HG03460 (cell line): ENCODE results near the gene SMG6.
A peak's percentile ranks its signal among the peaks of the same experiment; 100 is the strongest.
"Not testable (repeated sequence)": the region's sequence is repeated elsewhere in the genome, so short reads cannot be mapped to it uniquely, and the experiment has no call there.

Source experiments
- ATAC-seq: cut with Tn5 transposase; IDR thresholded peaks from one replicate; pipeline ENCODE4 v1.9.1; 2021; ENCODE audit not compliant: unreplicated experiment

Gene SMG6

DNA sequence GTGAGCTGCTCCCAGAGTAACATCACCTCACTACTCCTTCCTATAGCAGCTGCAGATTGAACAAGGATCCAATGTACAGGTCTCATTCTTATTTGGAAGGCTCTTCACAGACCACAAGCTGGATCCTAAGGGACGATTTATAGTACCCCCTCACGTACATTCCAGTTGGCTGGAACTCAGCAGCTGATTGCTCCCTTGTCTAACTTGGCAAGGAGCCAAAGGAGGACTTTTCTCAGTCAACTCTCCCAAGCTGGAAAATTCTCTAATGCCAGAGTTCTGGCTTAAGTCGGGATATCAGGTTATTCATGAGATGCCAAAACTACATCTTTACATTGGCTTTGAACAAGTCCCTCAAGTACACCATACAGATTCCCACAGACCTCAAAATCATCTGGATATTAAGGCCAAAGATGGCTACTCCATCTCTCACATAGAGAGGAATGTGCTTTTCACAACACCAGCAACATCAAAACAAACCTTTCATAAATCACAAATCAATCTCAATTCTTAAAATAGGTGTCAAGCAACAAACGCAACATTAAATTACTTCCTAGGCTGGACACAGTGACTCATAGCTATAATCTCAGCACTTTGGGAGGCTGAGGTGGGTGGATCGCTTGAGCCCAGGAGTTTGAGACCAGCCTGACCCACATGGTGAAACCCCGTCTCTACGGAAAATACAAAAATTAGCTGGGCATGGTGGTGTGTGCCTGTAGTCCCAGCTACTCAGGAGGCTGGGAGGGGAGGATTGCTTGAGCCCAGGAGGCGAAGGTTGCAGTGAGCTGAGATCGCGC lies 39.3 kb downstream of the SMG6 start:
- ATAC-seq = no peak

GRCh38 chr17:2263183-2264066 lies 40.2 kb downstream of the SMG6 start:
- no peak for ATAC-seq

- ATAC-seq = no peak
Measured at GRCh38 chr17:2262135-2262587, 41.4 kb downstream of the SMG6 start.

- ATAC-seq = peak; percentile 70
Measured at GRCh38 chr17:2259769-2260536, 43.6 kb downstream of the SMG6 start.

DNA sequence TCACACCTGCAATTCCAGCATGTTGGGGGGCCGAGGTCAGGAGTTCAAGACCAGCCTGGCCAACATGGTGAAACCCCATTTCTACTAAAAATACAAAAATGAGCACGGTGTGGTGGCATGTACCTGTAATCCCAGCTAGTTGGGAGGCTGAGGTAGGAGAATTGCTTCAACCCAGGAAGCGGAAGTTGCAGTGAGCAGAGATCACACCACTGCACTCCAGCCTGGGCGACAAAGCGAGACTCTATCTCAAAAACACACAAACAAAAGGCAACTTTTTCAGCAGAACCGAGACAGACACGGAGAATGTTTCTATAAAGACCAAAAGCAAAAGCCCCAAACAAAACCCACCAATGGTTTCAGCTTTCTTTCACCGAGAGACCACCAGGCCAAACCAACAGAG lies 44.8 kb downstream of the SMG6 start:
- ATAC-seq = not testable (repeated sequence)

DNA sequence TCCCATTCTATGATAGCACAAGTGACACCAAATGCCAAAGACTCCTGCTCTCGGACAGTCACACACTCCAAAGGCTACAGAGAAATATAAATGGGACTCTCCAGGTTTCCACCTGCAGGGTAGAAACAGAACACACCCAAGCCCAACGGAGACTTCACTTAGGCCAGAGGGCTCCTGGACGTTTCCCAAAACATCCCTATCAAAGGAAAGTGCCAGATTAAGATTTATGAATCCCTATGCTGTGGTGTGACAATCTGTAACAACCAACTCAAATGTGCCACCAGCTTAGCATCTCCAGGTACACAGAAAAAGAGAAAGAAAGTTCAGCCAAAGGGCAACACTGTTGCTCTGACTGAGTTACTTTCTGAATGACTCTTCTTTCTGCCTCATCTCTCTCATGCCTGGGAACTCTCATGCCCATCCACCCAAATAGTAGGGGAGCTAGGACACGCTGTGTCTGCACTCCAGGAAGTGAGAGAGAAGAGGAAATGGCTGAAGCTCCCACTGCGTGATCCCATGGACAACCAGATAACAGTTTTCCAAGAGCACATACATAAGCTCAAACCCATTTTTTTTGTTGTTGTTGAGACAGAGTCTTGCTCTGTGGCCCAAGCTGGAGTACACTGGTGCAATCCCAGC lies 49.7 kb downstream of the SMG6 start:
- no peak for ATAC-seq

- ATAC-seq = no peak
Measured at GRCh38 chr17:2253362-2253761, 50.2 kb downstream of the SMG6 start.

DNA sequence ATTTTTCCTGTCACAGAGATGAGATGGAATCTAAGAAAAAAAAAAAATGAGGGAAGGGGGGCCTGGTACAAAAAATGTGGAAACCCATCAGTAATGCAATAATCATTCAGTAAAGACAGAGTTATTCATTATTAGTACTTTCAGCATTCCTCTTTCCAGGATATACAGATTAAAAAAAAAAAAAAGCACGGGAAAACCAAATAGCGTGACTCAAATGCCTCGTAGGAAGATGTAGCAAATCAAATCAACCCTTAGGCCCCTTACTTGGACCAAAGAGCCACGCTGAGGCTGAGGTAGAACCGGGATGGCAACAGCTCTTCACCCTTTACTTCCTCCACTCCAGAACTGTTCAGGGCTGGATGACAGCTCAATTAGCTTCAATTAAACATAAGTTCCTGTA lies 52.5 kb downstream of the SMG6 start:
- no peak for ATAC-seq

GRCh38 chr17:2250140-2251095 lies 53.2 kb downstream of the SMG6 start:
- ATAC-seq = no peak

- no peak for ATAC-seq
Measured at GRCh38 chr17:2247005-2247404, 56.6 kb downstream of the SMG6 start.

DNA sequence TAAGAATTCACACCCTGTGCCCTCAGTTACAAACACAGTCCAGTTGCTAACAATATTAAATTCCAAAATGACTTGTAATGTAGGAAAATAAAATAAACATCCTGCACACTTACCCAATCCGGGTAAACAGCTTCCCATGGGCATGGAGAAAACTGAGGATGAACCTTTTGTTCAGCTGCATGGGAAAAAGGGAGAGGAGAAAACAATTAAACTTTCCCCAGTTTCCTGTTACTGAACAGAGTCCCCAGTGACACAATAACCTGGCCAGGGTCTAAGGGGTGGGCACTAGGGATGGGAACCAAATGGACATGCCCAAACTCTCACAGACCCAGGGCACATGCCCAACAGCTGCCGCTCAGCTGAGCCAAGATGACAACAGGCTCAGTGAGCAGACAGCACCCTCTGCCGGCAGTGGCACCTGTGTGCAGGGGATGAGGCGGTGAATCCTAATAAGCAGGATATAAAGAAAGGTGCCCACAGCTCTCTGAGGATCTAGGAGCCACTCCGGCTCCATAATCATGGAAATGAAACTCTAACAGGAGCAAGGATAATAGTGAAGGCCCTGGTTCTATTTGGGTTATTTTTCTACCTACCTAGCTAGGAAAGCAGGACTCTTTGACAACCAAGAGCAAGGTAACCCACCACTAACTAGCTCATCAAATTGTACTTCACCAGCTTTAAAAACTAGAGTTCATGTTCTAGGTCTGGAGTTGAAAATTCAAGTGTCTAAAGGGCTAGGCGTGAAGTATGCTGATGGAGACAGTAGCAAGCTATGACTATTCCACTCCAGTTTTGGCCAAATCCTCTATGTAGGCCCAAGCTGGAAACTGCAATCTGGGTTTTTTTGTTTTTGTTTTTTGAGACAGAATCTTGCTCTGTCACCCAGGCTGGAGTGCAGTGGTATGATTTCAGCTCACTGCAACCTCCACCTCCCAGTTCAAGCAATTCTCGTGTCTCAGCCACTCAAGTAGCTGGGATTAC lies 58.8 kb downstream of the SMG6 start:
- no peak for ATAC-seq

DNA sequence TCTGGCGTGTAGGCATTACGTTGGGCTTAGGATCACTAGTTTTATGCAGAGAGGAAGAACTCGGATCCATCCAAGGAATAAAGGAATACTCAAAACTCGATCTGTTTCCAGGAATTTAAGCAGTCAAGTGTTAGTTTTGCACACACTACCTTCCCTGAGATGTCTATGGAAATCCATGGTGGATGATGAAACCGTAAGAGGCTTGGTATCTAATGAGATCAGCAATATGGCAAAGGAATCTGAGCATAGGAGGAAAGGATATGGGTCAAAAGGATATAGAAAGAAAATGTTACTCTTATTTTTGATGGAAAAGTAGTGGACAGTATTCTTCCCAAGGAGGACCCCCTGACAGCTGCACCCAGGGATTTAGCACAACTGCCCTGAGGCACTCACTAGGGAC lies 59.6 kb downstream of the SMG6 start:
- ATAC-seq = no peak

- no peak for ATAC-seq
Measured at GRCh38 chr17:2241823-2242222, 61.8 kb downstream of the SMG6 start.

DNA sequence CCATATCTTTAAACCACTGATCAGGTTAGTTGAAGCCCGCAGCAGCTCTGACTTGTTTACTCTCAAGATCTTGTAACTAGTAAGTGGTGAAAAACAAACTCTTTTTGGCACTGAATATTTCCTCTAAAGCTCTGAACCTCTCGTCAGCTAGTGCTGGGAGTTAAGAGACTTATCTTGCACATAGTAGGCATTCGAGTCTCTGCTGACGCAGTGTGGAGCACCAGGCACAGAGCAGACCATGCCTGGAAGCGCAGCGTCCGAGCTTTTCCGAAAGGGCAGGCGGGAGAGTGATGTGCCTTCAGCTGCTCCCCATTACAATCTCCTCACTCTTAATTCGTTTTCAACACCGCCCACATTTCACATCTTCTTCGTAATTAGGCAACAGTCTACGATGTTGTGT lies 63.0 kb downstream of the SMG6 start:
- no peak for ATAC-seq

GRCh38 chr17:2239882-2240430 lies 63.6 kb downstream of the SMG6 start:
- peak; percentile 71 for ATAC-seq

DNA sequence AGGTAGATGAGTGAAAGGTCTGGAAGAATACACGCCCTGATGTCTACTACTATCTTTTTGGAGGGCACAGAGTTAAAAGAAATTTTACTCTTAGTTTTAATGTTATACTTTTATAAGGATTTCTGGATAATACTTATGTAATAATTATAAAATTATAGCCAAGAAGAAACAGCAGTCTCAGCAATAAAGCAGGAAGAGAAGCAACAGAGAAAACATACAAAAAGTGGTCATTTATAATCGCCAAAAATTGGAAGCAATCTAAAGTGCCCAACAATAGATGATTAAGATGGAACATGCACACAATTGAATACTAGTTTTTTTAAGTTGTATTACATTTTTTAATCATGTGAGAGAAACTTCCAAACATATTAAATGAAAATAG lies 64.4 kb downstream of the SMG6 start:
- no peak for ATAC-seq

- no peak for ATAC-seq
Measured at GRCh38 chr17:2238432-2239169, 65.0 kb downstream of the SMG6 start.

- ATAC-seq = no peak
Measured at GRCh38 chr17:2237950-2238349, 65.6 kb downstream of the SMG6 start.
